Type B pancreatic cell (in vitro differentiated cells): ENCODE measurements around the gene SDK2. TPM values are rescaled to one million over a fixed set of nuclear protein-coding genes. Genes with fewer than 3 reads are reported as not detected.

ENCODE experiments used
- DNase-seq: peaks from one replicate; pipeline ENCODE4 v3.0.0; 2021; ENCODE audit warnings: mixed read lengths; ENCODE audit not compliant: unreplicated experiment; ENCODE audit errors: extremely low spot score
- H3K27ac Mint-ChIP-seq: 2 replicates; pipeline ENCODE4 v1.8.0; 2021; ENCODE audit warnings: mild to moderate bottlenecking, mixed read lengths
- H3K27me3 Mint-ChIP-seq: 2 replicates; pipeline ENCODE4 v1.8.0; 2021; ENCODE audit warnings: mixed read lengths
- H3K36me3 Mint-ChIP-seq: 2 replicates; pipeline ENCODE4 v1.8.0; 2021; ENCODE audit warnings: mixed read lengths
- H3K4me1 Mint-ChIP-seq: one replicate; pipeline ENCODE4 v1.8.0; 2021; ENCODE audit warnings: mixed read lengths; ENCODE audit not compliant: unreplicated experiment
- H3K4me3 Mint-ChIP-seq: 2 replicates; pipeline ENCODE4 v1.8.0; 2021; ENCODE audit warnings: mild to moderate bottlenecking, mixed read lengths
- H3K9me3 Mint-ChIP-seq: 2 replicates; pipeline ENCODE4 v1.8.0; 2021; ENCODE audit warnings: mixed read lengths
- total RNA-seq: library from RNA; stranded (reverse); gene quantifications from 2 replicates; pipeline ENCODE4 v1.2.1, GENCODE V29; 2021; ENCODE audit warnings: low replicate concordance
- TF ChIP-seq, protein P1 (sequence below): fragments of 200-600 bp; sonication (generic); conservative IDR thresholded peaks from 2 replicates; pipeline ENCODE4 v1.5.0; 2021; ENCODE audit warnings: antibody characterized with exemption, mild to moderate bottlenecking

SDK2 gene
- total RNA-seq, 1 donor from 2014 or later: 47.3 TPM

DNA sequence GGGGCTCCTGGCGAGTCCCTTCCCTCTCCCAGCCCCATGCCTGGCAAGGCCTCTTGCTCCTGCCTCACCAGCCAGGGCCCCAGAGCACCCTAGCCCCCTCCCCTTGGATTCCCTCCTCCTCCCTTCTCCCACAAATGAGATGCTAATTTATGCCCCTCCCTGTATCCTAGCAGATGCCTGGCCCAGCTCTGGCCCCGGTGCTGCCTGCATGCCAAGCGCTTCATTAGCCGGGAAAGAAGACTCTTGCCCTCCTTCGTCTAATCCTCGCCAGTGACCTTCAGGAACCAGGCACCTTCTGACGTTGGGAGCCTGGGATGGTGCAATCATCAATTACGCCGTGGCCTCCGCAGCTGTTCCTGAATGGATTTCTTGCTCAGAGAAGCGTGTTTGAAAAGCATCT lies 127.8 kb downstream of the SDK2 start:
- no peaks in the 10 kb centered on the region for H3K9me3 Mint-ChIP-seq
- H3K4me3 Mint-ChIP-seq: no peak overlapping the region
- TF ChIP-seq, protein P1, sequence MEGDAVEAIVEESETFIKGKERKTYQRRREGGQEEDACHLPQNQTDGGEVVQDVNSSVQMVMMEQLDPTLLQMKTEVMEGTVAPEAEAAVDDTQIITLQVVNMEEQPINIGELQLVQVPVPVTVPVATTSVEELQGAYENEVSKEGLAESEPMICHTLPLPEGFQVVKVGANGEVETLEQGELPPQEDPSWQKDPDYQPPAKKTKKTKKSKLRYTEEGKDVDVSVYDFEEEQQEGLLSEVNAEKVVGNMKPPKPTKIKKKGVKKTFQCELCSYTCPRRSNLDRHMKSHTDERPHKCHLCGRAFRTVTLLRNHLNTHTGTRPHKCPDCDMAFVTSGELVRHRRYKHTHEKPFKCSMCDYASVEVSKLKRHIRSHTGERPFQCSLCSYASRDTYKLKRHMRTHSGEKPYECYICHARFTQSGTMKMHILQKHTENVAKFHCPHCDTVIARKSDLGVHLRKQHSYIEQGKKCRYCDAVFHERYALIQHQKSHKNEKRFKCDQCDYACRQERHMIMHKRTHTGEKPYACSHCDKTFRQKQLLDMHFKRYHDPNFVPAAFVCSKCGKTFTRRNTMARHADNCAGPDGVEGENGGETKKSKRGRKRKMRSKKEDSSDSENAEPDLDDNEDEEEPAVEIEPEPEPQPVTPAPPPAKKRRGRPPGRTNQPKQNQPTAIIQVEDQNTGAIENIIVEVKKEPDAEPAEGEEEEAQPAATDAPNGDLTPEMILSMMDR: no peak
- no peak for DNase-seq
- peaks cover 14% of the 10 kb centered on the region for H3K4me1 Mint-ChIP-seq
- no peak overlapping the region for H3K27ac Mint-ChIP-seq
- H3K27me3 Mint-ChIP-seq: no peaks in the 10 kb centered on the region
- H3K36me3 Mint-ChIP-seq: peaks cover 3% of the 10 kb centered on the region

DNA sequence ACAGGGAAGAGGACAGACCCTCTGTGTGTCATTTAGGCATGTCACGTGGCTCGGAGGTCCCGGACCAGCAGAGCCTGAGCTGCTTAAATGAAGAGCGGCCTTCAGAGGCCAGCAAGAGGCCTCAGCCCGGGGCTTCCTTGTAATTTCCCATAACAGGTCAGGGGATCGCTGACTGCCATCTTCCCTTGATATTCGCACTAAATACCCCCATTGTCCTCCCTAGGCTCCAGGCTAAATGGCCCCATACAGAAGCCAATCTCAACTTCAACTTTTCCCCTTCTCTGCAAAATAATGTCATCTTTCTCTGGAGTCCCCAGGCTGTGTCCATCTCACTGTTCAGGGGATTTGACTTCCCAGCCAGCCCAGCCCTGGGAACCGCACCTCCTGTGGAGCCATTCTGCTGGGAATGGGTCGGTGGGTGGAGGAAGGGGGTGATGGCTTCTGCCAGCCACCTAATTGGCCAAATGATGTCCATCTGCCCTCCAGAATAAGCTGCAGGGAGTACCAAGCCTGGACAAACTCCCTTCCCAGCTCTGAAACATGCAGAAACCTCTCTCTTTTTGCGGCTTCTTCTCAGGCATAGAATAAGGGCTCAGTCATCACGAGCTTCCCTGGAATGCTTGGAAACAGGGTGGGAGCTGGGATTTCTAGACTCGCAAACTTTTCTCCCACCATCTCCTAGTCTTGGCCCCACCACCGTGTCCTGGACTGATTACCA lies 129.9 kb downstream of the SDK2 start:
- TF ChIP-seq, protein P1: no peak
- peaks cover 9% of the 10 kb centered on the region for H3K4me1 Mint-ChIP-seq
- no peaks in the 10 kb centered on the region for H3K9me3 Mint-ChIP-seq
- no peaks in the 10 kb centered on the region for H3K27me3 Mint-ChIP-seq
- no peak overlapping the region for H3K27ac Mint-ChIP-seq
- peaks cover 3% of the 10 kb centered on the region for H3K36me3 Mint-ChIP-seq
- DNase-seq: no peak
- H3K4me3 Mint-ChIP-seq: no peak overlapping the region

DNA sequence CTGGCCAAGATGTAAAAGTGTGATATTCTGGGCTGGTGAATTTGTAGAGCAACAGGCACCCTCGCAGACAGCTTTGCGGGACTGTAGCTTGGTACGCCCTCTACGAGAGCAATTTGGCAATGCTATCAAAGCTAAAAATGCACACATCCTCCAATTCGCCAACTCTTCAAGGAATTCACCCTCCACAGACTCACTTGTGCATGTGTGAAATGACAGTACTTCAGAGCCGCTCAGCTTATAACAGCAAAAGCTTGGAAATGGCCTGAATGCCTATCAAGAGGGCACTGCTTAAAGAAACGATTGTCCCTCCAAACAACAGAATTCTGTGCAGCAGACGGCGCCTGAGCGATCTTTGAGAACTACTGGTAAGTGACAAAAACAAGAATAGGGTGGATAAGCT lies 130.8 kb downstream of the SDK2 start:
- Mint-ChIP-seq H3K4me3 (no peak overlapping the region), H3K4me1 (peaks cover 9% of the 10 kb centered on the region), H3K27ac (no peak overlapping the region), H3K27me3 (no peaks in the 10 kb centered on the region), H3K9me3 (no peaks in the 10 kb centered on the region), H3K36me3 (peaks cover 3% of the 10 kb centered on the region)
- TF ChIP-seq, protein P1: no peak
- DNase-seq: no peak

DNA sequence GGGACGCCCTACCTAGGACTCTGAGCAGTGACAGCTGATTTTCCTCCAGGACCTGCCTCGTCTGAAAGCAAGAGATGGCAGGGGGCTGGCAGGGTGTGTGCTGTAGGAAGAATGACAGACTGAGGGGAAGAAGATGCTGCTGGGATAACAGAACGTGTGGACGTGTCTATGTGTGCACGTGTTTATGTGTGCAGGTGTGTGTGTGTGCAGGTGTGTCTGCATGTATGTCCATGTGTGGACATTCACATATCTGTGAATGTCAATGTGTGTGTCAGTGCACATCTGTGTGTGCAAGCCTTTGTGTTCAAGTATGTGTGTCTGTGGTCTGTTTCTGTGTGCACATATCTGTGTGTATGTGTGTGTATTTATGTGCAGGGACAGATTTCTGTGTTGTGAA lies 132.5 kb downstream of the SDK2 start:
- Mint-ChIP-seq H3K4me1 (peaks cover 9% of the 10 kb centered on the region), H3K36me3 (peaks cover 2% of the 10 kb centered on the region), H3K27ac (no peak overlapping the region)

DNA sequence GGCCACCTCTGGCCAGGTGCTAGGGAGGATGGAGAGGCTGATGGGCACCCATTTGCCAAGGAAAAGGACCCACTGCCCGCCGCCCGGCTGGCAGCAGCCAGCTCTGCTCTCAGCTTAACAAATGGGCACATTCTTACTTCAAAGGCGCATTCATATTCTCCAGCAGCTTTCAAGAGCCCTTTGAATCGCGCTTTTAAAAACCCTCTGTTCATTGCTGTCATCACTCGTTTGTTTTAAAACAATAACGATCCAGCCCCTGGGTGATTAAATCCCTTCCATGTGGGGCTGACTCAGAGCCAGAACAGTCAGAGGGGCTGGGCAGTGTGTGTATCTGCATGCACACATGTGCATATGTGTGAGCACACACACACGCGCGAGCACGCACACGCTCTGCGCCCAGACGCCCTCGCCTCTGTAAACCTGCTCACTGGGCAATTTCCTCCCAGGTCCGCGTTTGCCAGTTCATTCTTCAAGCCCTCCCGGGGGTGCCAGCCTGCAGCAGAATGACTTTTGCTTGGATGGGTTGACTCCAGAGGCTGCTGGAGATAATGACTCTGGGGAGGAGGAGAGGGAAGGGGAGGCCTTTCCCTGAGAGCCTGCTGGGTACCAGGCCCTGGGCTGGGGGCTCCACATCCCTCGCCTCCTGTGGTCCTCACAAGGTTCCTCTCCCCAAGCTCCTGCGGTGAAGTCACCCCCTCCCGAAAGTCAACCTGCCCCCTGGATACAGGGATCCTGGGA lies 133.1 kb downstream of the SDK2 start:
- peaks cover 5% of the 10 kb centered on the region for H3K4me1 Mint-ChIP-seq
- TF ChIP-seq, protein P1: no peak
- H3K4me3 Mint-ChIP-seq: no peak overlapping the region
- H3K27me3 Mint-ChIP-seq: no peaks in the 10 kb centered on the region
- no peak overlapping the region for H3K27ac Mint-ChIP-seq
- H3K9me3 Mint-ChIP-seq: no peaks in the 10 kb centered on the region
- no peak for DNase-seq
- no peaks in the 10 kb centered on the region for H3K36me3 Mint-ChIP-seq

More for the DNA sequence above, 132.5 kb downstream of the SDK2 start:
- H3K27me3 Mint-ChIP-seq: no peaks in the 10 kb centered on the region
- no peak overlapping the region for H3K4me3 Mint-ChIP-seq
- H3K9me3 Mint-ChIP-seq: no peaks in the 10 kb centered on the region
- TF ChIP-seq, protein P1: no peak
- no peak for DNase-seq
